Neural cell (in vitro differentiated cells): ENCODE measurements around the gene AMDHD2. TPM values are rescaled to one million over a fixed set of nuclear protein-coding genes. Genes with fewer than 3 reads are reported as not detected.

Experiments used
- H2AFZ ChIP-seq: fragments of 200-600, 300-800 bp; sonication (generic), shearing (Covaris generic); 2 replicates; pipeline ENCODE4 v1.6.0; 2014; ENCODE audit warnings: low read depth, mild to moderate bottlenecking, antibody characterized with exemption, low read length, moderate library complexity
- H3F3A ChIP-seq: fragments of 200-600 bp; shearing (Covaris generic); 2 replicates; pipeline ENCODE4 v1.6.1; 2016; ENCODE audit warnings: mild to moderate bottlenecking, moderate library complexity, mixed read lengths, antibody characterized with exemption, low read length; ENCODE audit not compliant: insufficient read depth, poor library complexity, severe bottlenecking
- H3K27ac ChIP-seq: fragments of 200-600, 300-800 bp; sonication (generic), shearing (Covaris generic); 2 replicates; pipeline ENCODE4 v1.5.1; 2014; ENCODE audit warnings: mild to moderate bottlenecking, low read length, moderate library complexity
- H3K27me3 ChIP-seq: fragments of 300-800, 200-600 bp; sonication (generic), shearing (Covaris generic); 2 replicates; pipeline ENCODE4 v1.6.0; 2014; ENCODE audit warnings: mild to moderate bottlenecking, low read depth, low read length, moderate library complexity; ENCODE audit not compliant: insufficient read depth
- H3K36me3 ChIP-seq: fragments of 300-800, 200-600 bp; sonication (generic), shearing (Covaris generic); 2 replicates; pipeline ENCODE4 v1.5.1; 2014; ENCODE audit warnings: mild to moderate bottlenecking, antibody characterized with exemption, low read length, moderate library complexity; ENCODE audit not compliant: insufficient read depth
- H3K4me2 ChIP-seq: fragments of 300-800, 200-600 bp; sonication (generic), shearing (Covaris generic); 2 replicates; pipeline ENCODE4 v1.6.0; 2014; ENCODE audit warnings: mild to moderate bottlenecking, low read length
- H3K4me3 ChIP-seq: fragments of 300-800, 200-600 bp; sonication (generic), shearing (Covaris generic); 2 replicates; pipeline ENCODE4 v1.5.1; 2014; ENCODE audit warnings: mild to moderate bottlenecking, low read length, moderate library complexity
- H3K79me2 ChIP-seq: fragments of 200-600 bp; shearing (Covaris generic); replicated peaks from 2 replicates; pipeline ENCODE4 v1.6.0; 2014; ENCODE audit warnings: mild to moderate bottlenecking, low read length, moderate library complexity; ENCODE audit not compliant: insufficient read depth
- H3K9ac ChIP-seq: fragments of 300-800, 200-600 bp; sonication (generic), shearing (Covaris generic); 2 replicates; pipeline ENCODE4 v1.6.1; 2016; ENCODE audit warnings: mild to moderate bottlenecking, low read length, mixed read lengths
- H3K9me2 ChIP-seq: fragments of 200-600 bp; shearing (Covaris generic); 2 replicates; pipeline ENCODE4 v1.6.1; 2016; ENCODE audit warnings: mild to moderate bottlenecking, low read length, mixed read lengths; ENCODE audit not compliant: insufficient read depth
- H3K9me3 ChIP-seq: fragments of 200-600, 300-800 bp; sonication (generic), shearing (Covaris generic); 2 replicates; pipeline ENCODE4 v1.6.1; 2016; ENCODE audit warnings: mild to moderate bottlenecking, mixed run types, low read length, moderate library complexity, mixed read lengths
- H4K20me1 ChIP-seq: fragments of 200-600 bp; shearing (Covaris generic); 2 replicates; pipeline ENCODE4 v1.6.1; 2016; ENCODE audit warnings: mild to moderate bottlenecking, mixed run types; ENCODE audit not compliant: insufficient read depth
- EP300 ChIP-seq: fragments of 450-650 bp; conservative IDR thresholded peaks from 2 replicates; pipeline ENCODE4 v1.6.1; 2014; ENCODE audit warnings: antibody characterized with exemption, mild to moderate bottlenecking, moderate library complexity; ENCODE audit not compliant: poor library complexity, severe bottlenecking
- EZH2 ChIP-seq: fragments of 200-600, 300-800 bp; shearing (Covaris generic), sonication (generic); IDR thresholded peaks from 2 replicates; pipeline ENCODE4 v1.6.1; 2014; ENCODE audit warnings: antibody characterized with exemption, low read length, borderline replicate concordance, mild to moderate bottlenecking; ENCODE audit not compliant: insufficient read depth, poor library complexity, severe bottlenecking
- MXI1 ChIP-seq: fragments of 450-650 bp; conservative IDR thresholded peaks from 2 replicates; pipeline ENCODE4 v1.6.1; 2014; ENCODE audit warnings: antibody characterized with exemption, mild to moderate bottlenecking; ENCODE audit not compliant: poor library complexity, severe bottlenecking
- POLR2AphosphoS5 ChIP-seq: IDR thresholded peaks from 2 replicates; pipeline ENCODE4 v1.6.1; 2012
- RAD21 ChIP-seq: fragments of 450-650 bp; conservative IDR thresholded peaks from 2 replicates; pipeline ENCODE4 v1.6.1; 2014; ENCODE audit warnings: antibody characterized with exemption, mild to moderate bottlenecking, moderate library complexity
- SMC3 ChIP-seq: fragments of 450-650 bp; conservative IDR thresholded peaks from 2 replicates; pipeline ENCODE4 v1.6.1; 2014; ENCODE audit warnings: antibody characterized with exemption, mild to moderate bottlenecking, moderate library complexity; ENCODE audit not compliant: poor library complexity
- TAF1 ChIP-seq: IDR thresholded peaks from 2 replicates; pipeline ENCODE4 v1.6.1; 2012; ENCODE audit warnings: low read depth
- polyA plus RNA-seq: library from polyadenylated mRNA; depleted of rRNA; stranded (reverse); fragments of >200 nt; gene quantifications from 2 replicates; pipeline ENCODE4 v1.2.3, GENCODE V29; 2014
- TF ChIP-seq, protein P1 (sequence below): fragments of 450-650 bp; IDR thresholded peaks from 2 replicates; pipeline ENCODE4 v1.5.1; 2014; ENCODE audit warnings: antibody characterized with exemption, mild to moderate bottlenecking, moderate library complexity; ENCODE audit not compliant: poor library complexity, severe bottlenecking
- TF ChIP-seq, protein P2 (sequence below): IDR thresholded peaks from 2 replicates; pipeline ENCODE4 v1.6.1; 2012; ENCODE audit warnings: borderline replicate concordance

Gene AMDHD2
- polyA plus RNA-seq, 1 donor from 2014 or later = 50.0 TPM

DNA sequence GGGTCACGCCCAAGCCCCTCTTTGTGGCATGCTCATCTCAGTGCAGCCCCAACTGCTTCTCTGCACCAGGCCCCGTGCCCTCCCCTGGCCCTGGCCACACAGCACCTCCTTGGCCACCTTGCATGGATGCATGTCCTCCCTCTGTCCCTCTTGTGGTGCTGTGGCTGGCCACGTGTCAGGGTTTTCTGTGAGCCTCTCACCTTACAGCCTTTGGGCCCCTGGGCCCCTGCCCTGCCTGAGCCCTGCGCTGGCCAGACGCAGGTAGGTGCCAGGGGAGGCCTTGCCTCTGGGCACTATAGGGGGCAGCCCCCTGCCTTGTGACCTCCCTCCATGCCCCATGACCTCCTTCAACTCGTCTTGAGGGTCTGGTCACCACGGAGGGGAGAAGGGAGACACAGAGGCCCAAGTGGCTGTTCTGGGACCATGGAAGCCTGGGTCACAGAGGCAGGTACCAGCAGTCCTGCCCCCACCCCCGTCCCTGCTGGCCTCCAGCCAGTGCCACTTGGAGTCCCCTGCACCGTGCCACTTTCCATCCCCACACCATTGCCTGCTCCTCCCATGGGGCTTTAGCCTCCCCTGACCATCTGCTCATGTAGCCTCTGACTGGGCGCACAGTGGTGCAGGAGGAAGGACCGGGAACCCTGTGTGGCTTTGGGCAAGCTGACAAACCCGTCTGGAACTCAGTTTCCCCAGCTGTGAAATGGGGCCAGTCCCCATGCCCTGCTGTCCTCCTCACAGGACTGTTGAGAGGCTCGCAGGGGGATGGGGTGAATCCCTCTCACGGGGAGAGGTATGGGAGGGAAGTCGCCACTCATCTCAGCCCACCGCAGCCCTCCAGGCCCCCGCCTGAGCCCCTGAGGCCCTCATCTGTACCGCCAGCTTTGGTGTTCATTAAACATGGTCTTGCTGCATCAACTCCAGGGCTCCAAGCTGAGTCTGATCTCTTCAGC is 17.9 kb upstream of the AMDHD2 start:
- TF ChIP-seq, protein P1, sequence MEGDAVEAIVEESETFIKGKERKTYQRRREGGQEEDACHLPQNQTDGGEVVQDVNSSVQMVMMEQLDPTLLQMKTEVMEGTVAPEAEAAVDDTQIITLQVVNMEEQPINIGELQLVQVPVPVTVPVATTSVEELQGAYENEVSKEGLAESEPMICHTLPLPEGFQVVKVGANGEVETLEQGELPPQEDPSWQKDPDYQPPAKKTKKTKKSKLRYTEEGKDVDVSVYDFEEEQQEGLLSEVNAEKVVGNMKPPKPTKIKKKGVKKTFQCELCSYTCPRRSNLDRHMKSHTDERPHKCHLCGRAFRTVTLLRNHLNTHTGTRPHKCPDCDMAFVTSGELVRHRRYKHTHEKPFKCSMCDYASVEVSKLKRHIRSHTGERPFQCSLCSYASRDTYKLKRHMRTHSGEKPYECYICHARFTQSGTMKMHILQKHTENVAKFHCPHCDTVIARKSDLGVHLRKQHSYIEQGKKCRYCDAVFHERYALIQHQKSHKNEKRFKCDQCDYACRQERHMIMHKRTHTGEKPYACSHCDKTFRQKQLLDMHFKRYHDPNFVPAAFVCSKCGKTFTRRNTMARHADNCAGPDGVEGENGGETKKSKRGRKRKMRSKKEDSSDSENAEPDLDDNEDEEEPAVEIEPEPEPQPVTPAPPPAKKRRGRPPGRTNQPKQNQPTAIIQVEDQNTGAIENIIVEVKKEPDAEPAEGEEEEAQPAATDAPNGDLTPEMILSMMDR = no peak
- TF ChIP-seq EZH2 = no peak
- TF ChIP-seq POLR2AphosphoS5 = no peak
- TF ChIP-seq SMC3 = no peak
- no peak for TF ChIP-seq RAD21
- TF ChIP-seq MXI1 = no peak
- no peak for TF ChIP-seq TAF1
- TF ChIP-seq, protein P2, sequence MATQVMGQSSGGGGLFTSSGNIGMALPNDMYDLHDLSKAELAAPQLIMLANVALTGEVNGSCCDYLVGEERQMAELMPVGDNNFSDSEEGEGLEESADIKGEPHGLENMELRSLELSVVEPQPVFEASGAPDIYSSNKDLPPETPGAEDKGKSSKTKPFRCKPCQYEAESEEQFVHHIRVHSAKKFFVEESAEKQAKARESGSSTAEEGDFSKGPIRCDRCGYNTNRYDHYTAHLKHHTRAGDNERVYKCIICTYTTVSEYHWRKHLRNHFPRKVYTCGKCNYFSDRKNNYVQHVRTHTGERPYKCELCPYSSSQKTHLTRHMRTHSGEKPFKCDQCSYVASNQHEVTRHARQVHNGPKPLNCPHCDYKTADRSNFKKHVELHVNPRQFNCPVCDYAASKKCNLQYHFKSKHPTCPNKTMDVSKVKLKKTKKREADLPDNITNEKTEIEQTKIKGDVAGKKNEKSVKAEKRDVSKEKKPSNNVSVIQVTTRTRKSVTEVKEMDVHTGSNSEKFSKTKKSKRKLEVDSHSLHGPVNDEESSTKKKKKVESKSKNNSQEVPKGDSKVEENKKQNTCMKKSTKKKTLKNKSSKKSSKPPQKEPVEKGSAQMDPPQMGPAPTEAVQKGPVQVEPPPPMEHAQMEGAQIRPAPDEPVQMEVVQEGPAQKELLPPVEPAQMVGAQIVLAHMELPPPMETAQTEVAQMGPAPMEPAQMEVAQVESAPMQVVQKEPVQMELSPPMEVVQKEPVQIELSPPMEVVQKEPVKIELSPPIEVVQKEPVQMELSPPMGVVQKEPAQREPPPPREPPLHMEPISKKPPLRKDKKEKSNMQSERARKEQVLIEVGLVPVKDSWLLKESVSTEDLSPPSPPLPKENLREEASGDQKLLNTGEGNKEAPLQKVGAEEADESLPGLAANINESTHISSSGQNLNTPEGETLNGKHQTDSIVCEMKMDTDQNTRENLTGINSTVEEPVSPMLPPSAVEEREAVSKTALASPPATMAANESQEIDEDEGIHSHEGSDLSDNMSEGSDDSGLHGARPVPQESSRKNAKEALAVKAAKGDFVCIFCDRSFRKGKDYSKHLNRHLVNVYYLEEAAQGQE = no peak
- no peak for TF ChIP-seq EP300
- H3K4me2 ChIP-seq = peak overlapping the region; percentile 15
- H3F3A ChIP-seq = no peaks in the 10 kb centered on the region
- peak overlapping the region; percentile 57 for H3K27ac ChIP-seq
- H3K9me2 ChIP-seq = no peaks in the 10 kb centered on the region
- peak overlapping the region; percentile 62 for H3K9ac ChIP-seq
- no peaks in the 10 kb centered on the region for H3K9me3 ChIP-seq
- H3K27me3 ChIP-seq = no peaks in the 10 kb centered on the region
- no peaks in the 10 kb centered on the region for H3K79me2 ChIP-seq
- no peaks in the 10 kb centered on the region for H4K20me1 ChIP-seq
- H2AFZ ChIP-seq = peak overlapping the region; percentile 45
- no peaks in the 10 kb centered on the region for H3K36me3 ChIP-seq
- peak overlapping the region; percentile 60 for H3K4me3 ChIP-seq

DNA sequence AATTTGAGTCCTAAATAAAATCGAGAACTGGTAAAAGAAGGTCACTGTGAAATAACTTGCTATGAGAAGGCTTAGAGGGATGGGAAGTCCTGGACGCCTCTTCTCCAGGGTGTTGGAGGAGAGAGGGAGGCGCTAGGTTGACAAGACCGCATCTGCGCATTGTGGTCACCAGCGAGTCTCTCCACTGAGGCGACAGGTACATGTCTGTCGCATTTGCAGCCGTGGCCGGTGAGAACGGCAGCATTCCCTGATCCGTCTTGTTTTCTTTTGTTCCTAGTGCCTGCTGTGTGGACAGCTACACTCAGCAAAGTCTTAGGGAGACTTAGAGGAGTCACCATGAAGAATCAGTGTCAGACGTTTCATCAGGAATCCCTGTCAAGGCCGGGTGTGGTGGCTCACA is 14.5 kb upstream of the AMDHD2 start:
- Histone ChIP-seq H3K4me3 (no peak overlapping the region), H3K27me3 (no peaks in the 10 kb centered on the region), H3K4me2 (no peak overlapping the region), H3F3A (no peaks in the 10 kb centered on the region), H4K20me1 (no peaks in the 10 kb centered on the region), H3K27ac (no peak overlapping the region), H2AFZ (no peak overlapping the region), H3K9me3 (no peaks in the 10 kb centered on the region), H3K79me2 (no peaks in the 10 kb centered on the region), H3K9me2 (no peaks in the 10 kb centered on the region), H3K36me3 (no peaks in the 10 kb centered on the region), H3K9ac (no peak overlapping the region)
- TF ChIP-seq TAF1 = no peak
- TF ChIP-seq, protein P2 = no peak
- TF ChIP-seq MXI1 = no peak
- TF ChIP-seq EZH2 = no peak
- no peak for TF ChIP-seq POLR2AphosphoS5
- TF ChIP-seq EP300 = no peak
- TF ChIP-seq SMC3 = no peak
